Upper lobe of left lung (tissue), 6 donors: ENCODE data around the gene AGAP1. TPM values are rescaled to one million over a fixed set of nuclear protein-coding genes. Genes with fewer than 3 reads are reported as not detected.

Experiments
- ATAC-seq, 2 donors: fragments of 200-7000 bp; cut with Tn5 transposase; one replicate each; pipeline ENCODE4 v1.9.1; 2022; ENCODE audit warnings: mild to moderate bottlenecking in 2 of 2, moderate library complexity in 2 of 2; ENCODE audit not compliant: low FRiP score in 2 of 2
- DNase-seq, 2 donors: peaks; one replicate each; pipeline ENCODE4 v3.0.0-alpha.2; 2019 to 2020
- H3K27ac ChIP-seq, 4 donors: fragments of 200-600 bp; sonication (generic); one replicate each; pipeline ENCODE4 v1.5.1; 2016 to 2019
- H3K27me3 ChIP-seq, 4 donors: fragments of 200-600 bp; sonication (generic); one replicate each; pipeline ENCODE4 v1.5.1; 2017 to 2019
- H3K36me3 ChIP-seq, 4 donors: fragments of 200-600 bp; sonication (generic); one replicate each; pipeline ENCODE4 v1.5.1; 2016 to 2019
- H3K4me1 ChIP-seq, 4 donors: fragments of 200-600 bp; sonication (generic); one replicate each; pipeline ENCODE4 v1.5.1; 2018 to 2019
- H3K4me3 ChIP-seq, 4 donors: fragments of 200-600 bp; sonication (generic); one replicate each; pipeline ENCODE4 v1.5.1; 2017 to 2019; ENCODE audit warnings: mild to moderate bottlenecking in 2 of 4, moderate library complexity in 1 of 4
- H3K9me3 ChIP-seq, 4 donors: fragments of 200-600 bp; sonication (generic); one replicate each; pipeline ENCODE4 v1.5.1; 2018 to 2019
- CTCF ChIP-seq, 6 experiments: fragments of 450-650 bp in 4 of 6; fragments of 200-600 bp in 2 of 6; sonication (generic) in 2 of 6; IDR thresholded peaks; one replicate each; pipeline ENCODE4 v1.5.1; 2016 to 2019; ENCODE audit warnings: antibody characterized with exemption in 6 of 6
- EP300 ChIP-seq, 4 donors: sonication (generic); formaldehyde crosslinking; IDR thresholded peaks; one replicate each; pipeline ENCODE4 v1.5.1; 2017; ENCODE audit warnings: antibody characterized with exemption in 4 of 4, control low read depth in 2 of 4
- POLR2A ChIP-seq, 4 donors: fragments of 450-650 bp; IDR thresholded peaks; one replicate each; pipeline ENCODE4 v1.5.1; 2016 to 2017; ENCODE audit warnings: antibody characterized with exemption in 4 of 4, mild to moderate bottlenecking in 2 of 4
- POLR2AphosphoS5 ChIP-seq, 2 donors: sonication (generic); formaldehyde crosslinking; IDR thresholded peaks; one replicate each; pipeline ENCODE4 v1.5.1; 2017; ENCODE audit warnings: antibody characterized with exemption in 2 of 2
- WGBS, 2 donors: methylation state at CpG; one replicate each; pipeline ENCODE4 v1.1.5; 2017 to 2018; 5-methylcytosine and 5-hydroxymethylcytosine counted together
- total RNA-seq, 6 donors: library from RNA; depleted of rRNA in 4 of 6; stranded (reverse); fragments of >200 nt in 4 of 6; gene quantifications; one replicate each; pipeline versions ENCODE4 v1.1.0 to v1.2.1, GENCODE V29; 2016 to 2021
- donor health status: DM: no; HTN: no; CAD: no; lungs with moderate emphysema.
- donor health status: DM: no; HTN: yes; CAD: no; lungs with severe emphysema.

AGAP1 gene
- total RNA-seq, 6 donors from 2014 or later, result 25.5 to 45.1 (median 30.7) TPM

- peaks cover 0 to 4% (median 2%) of the 10 kb centered on the region in 4 donors for H3K36me3 ChIP-seq
- DNase-seq (no peak), ATAC-seq (no peak)
- TF ChIP-seq POLR2AphosphoS5 (IDR thresholded peaks at IDR 0.05) (no peak), EP300 (IDR thresholded peaks at IDR 0.05) (no peak), POLR2A (IDR thresholded peaks at IDR 0.05) (no peak)
- H3K4me1 ChIP-seq, result no peaks in the 10 kb centered on the region
- no peaks in the 10 kb centered on the region for H3K27me3 ChIP-seq
- H3K9me3 ChIP-seq, result no peaks in the 10 kb centered on the region
- WGBS, 2 donors, result 89 to 90% methylated on average over 15 of the region's 15 CpGs
- H3K27ac ChIP-seq, result no peak overlapping the region
- no peak overlapping the region for H3K4me3 ChIP-seq
Observed at GRCh38 chr2:235921508-235922191, 427.8 kb downstream of the AGAP1 start.

GRCh38 chr2:235922839-235923238, 429.0 kb downstream of the AGAP1 start:
- Histone ChIP-seq H3K4me1 (no peaks in the 10 kb centered on the region), H3K27ac (no peak overlapping the region), H3K27me3 (no peaks in the 10 kb centered on the region), H3K9me3 (no peaks in the 10 kb centered on the region), H3K36me3 (peaks cover 0 to 4% (median 2%) of the 10 kb centered on the region in 4 donors), H3K4me3 (no peak overlapping the region)
- WGBS, 2 donors, result 92 to 94% methylated on average over 10 of the region's 10 CpGs
- DNase-seq (no peak), ATAC-seq (no peak)
- TF ChIP-seq EP300 (IDR thresholded peaks at IDR 0.05) (no peak), CTCF (IDR thresholded peaks at IDR 0.05) (no peak), POLR2A (IDR thresholded peaks at IDR 0.05) (no peak), POLR2AphosphoS5 (IDR thresholded peaks at IDR 0.05) (no peak)

DNA sequence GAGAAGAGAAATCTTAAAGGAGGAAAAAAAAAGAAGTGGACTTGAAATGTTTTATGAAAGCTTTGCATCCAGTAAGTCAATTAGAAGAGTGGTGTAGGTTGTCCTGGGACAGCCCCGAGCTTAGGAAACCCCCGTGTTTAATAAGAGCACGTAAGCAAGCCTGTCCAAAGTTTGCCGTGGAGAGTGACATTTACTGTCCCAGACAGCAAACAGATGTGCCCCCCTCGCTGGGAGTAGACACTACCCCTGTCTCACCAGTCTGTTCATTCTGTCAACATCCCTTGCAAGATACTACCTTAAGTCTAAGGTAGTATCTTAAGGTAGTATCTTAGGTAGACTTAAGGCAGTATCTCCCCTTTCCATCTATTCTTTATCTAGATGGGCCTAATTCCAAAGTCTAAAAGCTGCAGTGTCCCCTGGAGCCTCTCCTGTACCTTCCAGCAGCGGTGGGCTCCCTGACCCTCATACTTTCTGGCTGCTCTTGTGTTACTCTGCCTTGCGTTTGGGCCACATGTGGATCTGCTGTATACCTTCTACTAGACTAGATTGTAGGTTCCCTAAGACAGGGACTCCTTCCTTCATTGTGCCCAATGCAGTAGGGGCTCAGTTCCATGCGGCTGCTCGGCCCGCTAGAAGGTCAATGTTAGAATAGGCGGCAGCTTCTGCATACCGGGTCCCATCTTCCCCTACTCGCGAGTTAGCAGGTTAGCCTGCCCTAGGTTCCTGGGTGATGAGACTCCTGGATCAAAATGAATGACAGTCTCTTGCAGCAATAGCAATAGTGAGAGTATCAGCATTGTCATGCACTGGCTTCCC, 430.2 kb downstream of the AGAP1 start:
- no peaks in the 10 kb centered on the region for H3K27me3 ChIP-seq
- DNase-seq (no peak), ATAC-seq (no peak)
- peaks cover 0 to 3% (median under 1%) of the 10 kb centered on the region in 4 donors for H3K36me3 ChIP-seq
- H3K9me3 ChIP-seq, result no peaks in the 10 kb centered on the region
- 82 to 86% methylated on average over 14 of the region's 14 CpGs for whole genome bisulfite sequencing, 2 donors
- no peak overlapping the region for H3K4me3 ChIP-seq
- H3K27ac ChIP-seq, result no peak overlapping the region
- H3K4me1 ChIP-seq, result no peaks in the 10 kb centered on the region
- TF ChIP-seq CTCF (IDR thresholded peaks at IDR 0.05), result no peak
- no peak for TF ChIP-seq EP300 (IDR thresholded peaks at IDR 0.05)

- Histone ChIP-seq H3K9me3 (no peaks in the 10 kb centered on the region), H3K36me3 (peaks cover 0 to 3% (median 0%) of the 10 kb centered on the region in 4 donors), H3K4me1 (no peaks in the 10 kb centered on the region), H3K4me3 (no peak overlapping the region), H3K27ac (no peak overlapping the region), H3K27me3 (no peaks in the 10 kb centered on the region)
- TF ChIP-seq CTCF (IDR thresholded peaks at IDR 0.05) (no peak), EP300 (IDR thresholded peaks at IDR 0.05) (no peak), POLR2A (IDR thresholded peaks at IDR 0.05) (no peak), POLR2AphosphoS5 (IDR thresholded peaks at IDR 0.05) (no peak)
- ATAC-seq, result no peak
- DNase-seq, result no peak
- 89 to 90% methylated on average over 4 of the region's 4 CpGs for WGBS, 2 donors
Observed at GRCh38 chr2:235924675-235925063, 430.8 kb downstream of the AGAP1 start.

DNA sequence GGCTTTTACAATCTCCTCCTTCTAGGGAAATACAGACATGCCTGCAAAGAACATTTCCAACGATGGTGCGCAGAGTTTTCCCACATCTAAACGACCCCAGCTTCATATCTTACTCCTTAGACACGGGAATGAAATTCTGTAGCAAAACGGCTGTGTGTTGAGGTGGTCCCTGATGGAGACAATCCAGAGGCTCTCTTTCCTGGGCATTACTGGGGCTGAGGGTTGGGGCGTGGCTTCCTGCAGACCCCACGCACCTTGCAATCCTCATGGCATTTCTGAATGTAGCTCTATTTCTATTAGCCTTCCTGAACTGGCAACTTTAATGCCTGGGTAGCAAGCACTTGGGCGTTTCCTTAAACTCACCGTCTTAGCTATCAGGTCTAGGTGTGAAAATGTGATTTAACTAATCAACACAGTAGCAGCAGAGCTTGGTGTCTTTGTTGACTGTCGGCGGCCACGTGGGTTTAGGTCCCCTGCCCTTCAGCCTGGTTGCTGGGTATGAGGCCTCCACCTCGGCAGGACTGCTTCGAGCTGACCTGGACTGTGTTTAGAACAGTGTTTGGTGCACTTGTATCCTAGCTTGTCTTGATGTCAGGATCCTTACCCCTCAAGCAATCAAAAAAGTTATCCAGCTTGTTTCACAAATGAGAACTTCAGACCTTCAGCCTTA, 431.5 kb downstream of the AGAP1 start:
- 74 to 77% methylated on average over 11 to 14 of the region's 14 CpGs for WGBS, 2 donors
- TF ChIP-seq EP300 (IDR thresholded peaks at IDR 0.05) (no peak), CTCF (IDR thresholded peaks at IDR 0.05) (no peak), POLR2A (IDR thresholded peaks at IDR 0.05) (no peak), POLR2AphosphoS5 (IDR thresholded peaks at IDR 0.05) (no peak)
- Histone ChIP-seq H3K27me3 (no peaks in the 10 kb centered on the region), H3K36me3 (peaks cover 0 to 4% (median under 1%) of the 10 kb centered on the region in 4 donors), H3K9me3 (no peaks in the 10 kb centered on the region), H3K4me3 (no peak overlapping the region), H3K27ac (no peak overlapping the region), H3K4me1 (no peaks in the 10 kb centered on the region)
- ATAC-seq (peak in 1 of 2 donors; percentile 21), DNase-seq (no peak)
